ENCODE results near the gene COL6A3. TPM values are rescaled to one million over a fixed set of nuclear protein-coding genes. Genes with fewer than 3 reads are reported as not detected.

The COL6A3 gene
- total RNA-seq, 1 experiment from 2014 or later: 0.07 TPM

- Histone ChIP-seq H3K36me3 (ENCODE audit: insufficient read depth, low read length) (no peaks in the 10 kb centered on the region), H2AFZ (ENCODE audit: low read length) (no peak overlapping the region), H3K27me3 (ENCODE audit: low read length) (no peaks in the 10 kb centered on the region), H3K4me2 (ENCODE audit: low read depth, low read length, poor library complexity, severe bottlenecking) (no peak overlapping the region), H3K4me3 (ENCODE audit: low read length) (no peak overlapping the region), H3K4me1 (ENCODE audit: low read length) (no peaks in the 10 kb centered on the region), H3K79me2 (ENCODE audit: low read length) (no peaks in the 10 kb centered on the region), H3K9me2 (replicated peaks; ENCODE audit: insufficient read depth, low read length) (no peaks in the 10 kb centered on the region), H3K9me3 (ENCODE audit: low read length) (no peaks in the 10 kb centered on the region), H3K9ac (ENCODE audit: low read length) (no peak overlapping the region), H3K27ac (ENCODE audit: low read length) (no peak overlapping the region), H4K20me1 (ENCODE audit: insufficient read depth, low read depth, low read length) (no peaks in the 10 kb centered on the region)
- no peak for DNase-seq
Observed at GRCh38 chr2:237337586-237337985, 76.4 kb downstream of the COL6A3 start.

- no peak for DNase-seq
- no peaks in the 10 kb centered on the region for H3K9me3 ChIP-seq (ENCODE audit: low read length)
- no peak overlapping the region for H3K4me3 ChIP-seq (ENCODE audit: low read length)
- no peak overlapping the region for H3K27ac ChIP-seq (ENCODE audit: low read length)
- H2AFZ ChIP-seq (ENCODE audit: low read length): no peak overlapping the region
- no peaks in the 10 kb centered on the region for H3K4me1 ChIP-seq (ENCODE audit: low read length)
- no peaks in the 10 kb centered on the region for H3K9me2 ChIP-seq (replicated peaks; ENCODE audit: insufficient read depth, low read length)
- H3K9ac ChIP-seq (ENCODE audit: low read length): no peak overlapping the region
- H3K27me3 ChIP-seq (ENCODE audit: low read length): no peaks in the 10 kb centered on the region
- H4K20me1 ChIP-seq (ENCODE audit: insufficient read depth, low read depth, low read length): no peaks in the 10 kb centered on the region
- no peaks in the 10 kb centered on the region for H3K79me2 ChIP-seq (ENCODE audit: low read length)
- H3K36me3 ChIP-seq (ENCODE audit: insufficient read depth, low read length): no peaks in the 10 kb centered on the region
- H3K4me2 ChIP-seq (ENCODE audit: low read depth, low read length, poor library complexity, severe bottlenecking): no peak overlapping the region
Observed at GRCh38 chr2:237336131-237336530, 77.8 kb downstream of the COL6A3 start.

GRCh38 chr2:237333748-237334147, 80.2 kb downstream of the COL6A3 start:
- Histone ChIP-seq H3K9me3 (ENCODE audit: low read length) (no peaks in the 10 kb centered on the region), H4K20me1 (ENCODE audit: insufficient read depth, low read depth, low read length) (no peaks in the 10 kb centered on the region), H3K27me3 (ENCODE audit: low read length) (no peaks in the 10 kb centered on the region), H3K27ac (ENCODE audit: low read length) (no peak overlapping the region), H3K4me3 (ENCODE audit: low read length) (no peak overlapping the region), H3K4me2 (ENCODE audit: low read depth, low read length, poor library complexity, severe bottlenecking) (no peak overlapping the region), H3K4me1 (ENCODE audit: low read length) (no peaks in the 10 kb centered on the region), H3K9ac (ENCODE audit: low read length) (no peak overlapping the region), H2AFZ (ENCODE audit: low read length) (no peak overlapping the region), H3K36me3 (ENCODE audit: insufficient read depth, low read length) (no peaks in the 10 kb centered on the region), H3K9me2 (replicated peaks; ENCODE audit: insufficient read depth, low read length) (no peaks in the 10 kb centered on the region), H3K79me2 (ENCODE audit: low read length) (no peaks in the 10 kb centered on the region)
- DNase-seq: no peak

- Histone ChIP-seq H4K20me1 (ENCODE audit: insufficient read depth, low read depth, low read length) (no peaks in the 10 kb centered on the region), H2AFZ (ENCODE audit: low read length) (no peak overlapping the region), H3K4me3 (ENCODE audit: low read length) (no peak overlapping the region), H3K9me2 (replicated peaks; ENCODE audit: insufficient read depth, low read length) (no peaks in the 10 kb centered on the region), H3K36me3 (ENCODE audit: insufficient read depth, low read length) (no peaks in the 10 kb centered on the region), H3K4me2 (ENCODE audit: low read depth, low read length, poor library complexity, severe bottlenecking) (no peak overlapping the region), H3K4me1 (ENCODE audit: low read length) (no peaks in the 10 kb centered on the region), H3K27me3 (ENCODE audit: low read length) (no peaks in the 10 kb centered on the region), H3K9ac (ENCODE audit: low read length) (no peak overlapping the region), H3K79me2 (ENCODE audit: low read length) (no peaks in the 10 kb centered on the region), H3K27ac (ENCODE audit: low read length) (no peak overlapping the region), H3K9me3 (ENCODE audit: low read length) (no peaks in the 10 kb centered on the region)
- no peak for DNase-seq
Observed at GRCh38 chr2:237330541-237330940, 83.4 kb downstream of the COL6A3 start.

- no peaks in the 10 kb centered on the region for H3K9me2 ChIP-seq (replicated peaks; ENCODE audit: insufficient read depth, low read length)
- H3K9me3 ChIP-seq (ENCODE audit: low read length): no peaks in the 10 kb centered on the region
- H4K20me1 ChIP-seq (ENCODE audit: insufficient read depth, low read depth, low read length): no peaks in the 10 kb centered on the region
- H3K4me1 ChIP-seq (ENCODE audit: low read length): no peaks in the 10 kb centered on the region
- no peak overlapping the region for H2AFZ ChIP-seq (ENCODE audit: low read length)
- H3K4me3 ChIP-seq (ENCODE audit: low read length): no peak overlapping the region
- H3K4me2 ChIP-seq (ENCODE audit: low read depth, low read length, poor library complexity, severe bottlenecking): no peak overlapping the region
- no peaks in the 10 kb centered on the region for H3K79me2 ChIP-seq (ENCODE audit: low read length)
- DNase-seq: no peak
- no peak overlapping the region for H3K9ac ChIP-seq (ENCODE audit: low read length)
- H3K36me3 ChIP-seq (ENCODE audit: insufficient read depth, low read length): no peaks in the 10 kb centered on the region
- H3K27me3 ChIP-seq (ENCODE audit: low read length): 0 out of 2 replicates have a peak, but pooled peaks cover 3% of the 10 kb centered on the region
- H3K27ac ChIP-seq (ENCODE audit: low read length): no peak overlapping the region
Observed at GRCh38 chr2:237327175-237327950, 86.6 kb downstream of the COL6A3 start.

GRCh38 chr2:237326266-237327171, 87.4 kb downstream of the COL6A3 start:
- no peak for DNase-seq
- Histone ChIP-seq H3K4me3 (ENCODE audit: low read length) (no peak overlapping the region), H3K27ac (ENCODE audit: low read length) (no peak overlapping the region), H3K4me1 (ENCODE audit: low read length) (no peaks in the 10 kb centered on the region), H3K36me3 (ENCODE audit: insufficient read depth, low read length) (no peaks in the 10 kb centered on the region), H3K79me2 (ENCODE audit: low read length) (no peaks in the 10 kb centered on the region), H3K9me2 (replicated peaks; ENCODE audit: insufficient read depth, low read length) (no peaks in the 10 kb centered on the region), H3K4me2 (ENCODE audit: low read depth, low read length, poor library complexity, severe bottlenecking) (no peak overlapping the region), H3K27me3 (ENCODE audit: low read length) (0 out of 2 replicates have a peak, but pooled peaks cover 3% of the 10 kb centered on the region), H3K9me3 (ENCODE audit: low read length) (no peaks in the 10 kb centered on the region), H4K20me1 (ENCODE audit: insufficient read depth, low read depth, low read length) (no peaks in the 10 kb centered on the region), H2AFZ (ENCODE audit: low read length) (no peak overlapping the region), H3K9ac (ENCODE audit: low read length) (no peak overlapping the region)

DNA sequence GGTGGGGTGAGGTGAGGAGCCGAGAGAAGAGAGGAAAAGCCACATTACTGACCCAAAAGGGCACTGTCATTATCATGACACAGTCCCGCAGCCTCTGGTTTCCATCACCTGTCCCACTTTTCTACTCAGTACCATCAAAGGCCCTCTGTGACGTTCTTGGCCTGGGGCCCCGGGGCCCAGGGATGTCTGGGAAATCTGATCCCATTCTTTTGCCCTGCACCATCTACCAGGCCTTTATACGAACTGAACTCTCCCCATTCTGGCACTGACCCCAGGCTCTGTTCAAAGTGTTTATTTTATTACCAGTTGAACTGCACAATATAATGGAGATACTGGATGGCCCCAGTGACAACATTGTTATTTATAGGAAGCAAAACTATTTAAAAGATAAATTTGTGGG, 89.1 kb downstream of the COL6A3 start:
- Histone ChIP-seq H3K36me3 (ENCODE audit: insufficient read depth, low read length) (no peaks in the 10 kb centered on the region), H4K20me1 (ENCODE audit: insufficient read depth, low read depth, low read length) (no peaks in the 10 kb centered on the region), H3K79me2 (ENCODE audit: low read length) (no peaks in the 10 kb centered on the region), H3K27me3 (ENCODE audit: low read length) (0 out of 2 replicates have a peak, but pooled peaks cover 3% of the 10 kb centered on the region), H3K9ac (ENCODE audit: low read length) (no peak overlapping the region), H3K27ac (ENCODE audit: low read length) (no peak overlapping the region), H3K4me2 (ENCODE audit: low read depth, low read length, poor library complexity, severe bottlenecking) (no peak overlapping the region), H3K9me2 (replicated peaks; ENCODE audit: insufficient read depth, low read length) (no peaks in the 10 kb centered on the region), H3K9me3 (ENCODE audit: low read length) (no peaks in the 10 kb centered on the region), H3K4me3 (ENCODE audit: low read length) (no peak overlapping the region), H3K4me1 (ENCODE audit: low read length) (no peaks in the 10 kb centered on the region), H2AFZ (ENCODE audit: low read length) (no peak overlapping the region)
- no peak for DNase-seq

GRCh38 chr2:237324405-237324831, 89.5 kb downstream of the COL6A3 start:
- H3K4me2 ChIP-seq (ENCODE audit: low read depth, low read length, poor library complexity, severe bottlenecking): no peak overlapping the region
- no peaks in the 10 kb centered on the region for H3K9me3 ChIP-seq (ENCODE audit: low read length)
- no peak overlapping the region for H3K27ac ChIP-seq (ENCODE audit: low read length)
- no peak overlapping the region for H2AFZ ChIP-seq (ENCODE audit: low read length)
- DNase-seq: no peak
- no peaks in the 10 kb centered on the region for H4K20me1 ChIP-seq (ENCODE audit: insufficient read depth, low read depth, low read length)
- 0 out of 2 replicates have a peak, but pooled peaks cover 3% of the 10 kb centered on the region for H3K27me3 ChIP-seq (ENCODE audit: low read length)
- no peak overlapping the region for H3K9ac ChIP-seq (ENCODE audit: low read length)
- H3K4me1 ChIP-seq (ENCODE audit: low read length): no peaks in the 10 kb centered on the region
- H3K36me3 ChIP-seq (ENCODE audit: insufficient read depth, low read length): no peaks in the 10 kb centered on the region
- H3K4me3 ChIP-seq (ENCODE audit: low read length): no peak overlapping the region
- H3K79me2 ChIP-seq (ENCODE audit: low read length): no peaks in the 10 kb centered on the region
- H3K9me2 ChIP-seq (replicated peaks; ENCODE audit: insufficient read depth, low read length): no peaks in the 10 kb centered on the region

All from Karpas-422 (cell line).